Esophagus (tissue), 2 donors: ENCODE data around the gene ZBP1. TPM values are rescaled to one million over a fixed set of nuclear protein-coding genes. Genes with fewer than 3 reads are reported as not detected.

Experiments used
- H3K27ac ChIP-seq, 2 donors: one replicate each; pipeline ENCODE4 v1.5.1; 2013; ENCODE audit warnings: low read depth in 2 of 2, mild to moderate bottlenecking in 2 of 2, inconsistent platforms in 1 of 2, low read length in 1 of 2, moderate library complexity in 1 of 2
- H3K27me3 ChIP-seq, 2 donors: one replicate each; pipeline ENCODE4 v1.6.1; 2013; ENCODE audit warnings: low read length in 2 of 2, control low read depth in 1 of 2, mild to moderate bottlenecking in 1 of 2; ENCODE audit not compliant: insufficient read depth in 2 of 2, control insufficient read depth in 1 of 2
- H3K36me3 ChIP-seq, 2 donors: one replicate each; pipeline ENCODE4 v1.6.1; 2013; ENCODE audit warnings: low read length in 1 of 2; ENCODE audit not compliant: control insufficient read depth in 2 of 2, insufficient read depth in 2 of 2
- H3K4me1 ChIP-seq, 2 donors: one replicate each; pipeline ENCODE4 v1.6.1; 2013; ENCODE audit warnings: low read length in 1 of 2; ENCODE audit not compliant: control insufficient read depth in 2 of 2, insufficient read depth in 2 of 2
- H3K4me3 ChIP-seq, 2 donors: one replicate each; pipeline ENCODE4 v1.5.1; 2013; ENCODE audit warnings: low read length in 2 of 2, mild to moderate bottlenecking in 2 of 2, low read depth in 1 of 2, moderate library complexity in 1 of 2
- H3K9me3 ChIP-seq, 2 donors: one replicate each; pipeline ENCODE4 v1.6.1; 2013; ENCODE audit warnings: mild to moderate bottlenecking in 2 of 2, low read depth in 1 of 2, low read length in 1 of 2, moderate library complexity in 1 of 2; ENCODE audit not compliant: control insufficient read depth in 2 of 2, insufficient read depth in 1 of 2
- WGBS, 2 donors: extraction: QIAGEN DNeasy Blood & Tissue Kit; methylation state at CpG; one replicate each; pipeline ENCODE4 v1.1.7; 2013; 5-methylcytosine and 5-hydroxymethylcytosine counted together
- polyA plus RNA-seq, 2 donors: library from polyadenylated mRNA; stranded (reverse); fragments of 200-250 nt; gene quantifications; one replicate each; pipeline ENCODE4 v1.2.3, GENCODE V29; 2013
- donor health status: healthy with polysubstance abuse.
- donor health status: Bipolar disorder and iron deficiency.

The ZBP1 gene
- polyA plus RNA-seq, 2 donors = 0.25 to 0.51 TPM

GRCh38 chr20:57581202-57582028 is 38.8 kb downstream of the ZBP1 start:
- no peaks in the 10 kb centered on the region for H3K36me3 ChIP-seq
- H3K9me3 ChIP-seq = no peaks in the 10 kb centered on the region
- H3K4me3 ChIP-seq = no peak overlapping the region
- WGBS, 2 donors = 77 to 84% methylated on average over 14 of the region's 14 CpGs
- no peaks in the 10 kb centered on the region for H3K27me3 ChIP-seq
- peak overlapping the region; percentile 67 to 69 for H3K27ac ChIP-seq
- no peaks in the 10 kb centered on the region for H3K4me1 ChIP-seq

- H3K4me3 ChIP-seq = no peak overlapping the region
- H3K27ac ChIP-seq = no peak overlapping the region
- H3K27me3 ChIP-seq = no peaks in the 10 kb centered on the region
- no peaks in the 10 kb centered on the region for H3K4me1 ChIP-seq
- no peaks in the 10 kb centered on the region for H3K9me3 ChIP-seq
- 81 to 83% methylated on average over 13 of the region's 13 CpGs for WGBS, 2 donors
- no peaks in the 10 kb centered on the region for H3K36me3 ChIP-seq
Measured at GRCh38 chr20:57580478-57581201, 39.6 kb downstream of the ZBP1 start.

GRCh38 chr20:57579898-57580447 is 40.3 kb downstream of the ZBP1 start:
- no peak overlapping the region for H3K4me3 ChIP-seq
- no peaks in the 10 kb centered on the region for H3K4me1 ChIP-seq
- H3K27ac ChIP-seq = no peak overlapping the region
- no peaks in the 10 kb centered on the region for H3K9me3 ChIP-seq
- no peaks in the 10 kb centered on the region for H3K36me3 ChIP-seq
- WGBS, 2 donors = 27 to 29% methylated on average over 21 of the region's 21 CpGs
- H3K27me3 ChIP-seq = no peaks in the 10 kb centered on the region

- no peaks in the 10 kb centered on the region for H3K9me3 ChIP-seq
- WGBS, 2 donors = 57 to 58% methylated on average over 11 of the region's 11 CpGs
- H3K4me1 ChIP-seq = no peaks in the 10 kb centered on the region
- H3K27ac ChIP-seq = no peak overlapping the region
- H3K27me3 ChIP-seq = no peaks in the 10 kb centered on the region
- H3K36me3 ChIP-seq = no peaks in the 10 kb centered on the region
- H3K4me3 ChIP-seq = no peak overlapping the region
Measured at GRCh38 chr20:57579331-57579897, 40.8 kb downstream of the ZBP1 start.

- Histone ChIP-seq H3K9me3 (no peaks in the 10 kb centered on the region), H3K27me3 (no peaks in the 10 kb centered on the region), H3K36me3 (no peaks in the 10 kb centered on the region), H3K4me1 (no peaks in the 10 kb centered on the region), H3K4me3 (no peak overlapping the region), H3K27ac (no peak overlapping the region)
- WGBS, 2 donors = 81 to 86% methylated on average over 10 of the region's 10 CpGs
Measured at GRCh38 chr20:57578476-57579165, 41.6 kb downstream of the ZBP1 start.

- Histone ChIP-seq H3K27me3 (no peaks in the 10 kb centered on the region), H3K4me1 (no peaks in the 10 kb centered on the region), H3K9me3 (no peaks in the 10 kb centered on the region), H3K27ac (no peak overlapping the region), H3K4me3 (no peak overlapping the region), H3K36me3 (no peaks in the 10 kb centered on the region)
- WGBS, 2 donors = 76 to 85% methylated on average over 10 of the region's 10 CpGs
Measured at GRCh38 chr20:57577679-57578475, 42.3 kb downstream of the ZBP1 start.

- no peaks in the 10 kb centered on the region for H3K36me3 ChIP-seq
- no peaks in the 10 kb centered on the region for H3K4me1 ChIP-seq
- 57 to 86% methylated on average over 6 of the region's 6 CpGs for WGBS, 2 donors
- H3K4me3 ChIP-seq = no peak overlapping the region
- H3K27ac ChIP-seq = no peak overlapping the region
- H3K27me3 ChIP-seq = no peaks in the 10 kb centered on the region
- H3K9me3 ChIP-seq = no peaks in the 10 kb centered on the region
Measured at GRCh38 chr20:57576617-57577550, 43.3 kb downstream of the ZBP1 start.

GRCh38 chr20:57576002-57576401 is 44.2 kb downstream of the ZBP1 start:
- no peak overlapping the region for H3K27ac ChIP-seq
- no peaks in the 10 kb centered on the region for H3K27me3 ChIP-seq
- no peak overlapping the region for H3K4me3 ChIP-seq
- no peaks in the 10 kb centered on the region for H3K4me1 ChIP-seq
- no peaks in the 10 kb centered on the region for H3K36me3 ChIP-seq
- H3K9me3 ChIP-seq = no peaks in the 10 kb centered on the region
- WGBS, 2 donors = 60 to 76% methylated on average over 2 of the region's 2 CpGs
